ENCODE results near the gene EDC3. TPM values are rescaled to one million over a fixed set of nuclear protein-coding genes. Genes with fewer than 3 reads are reported as not detected.
"Not testable (repeated sequence)": the region's sequence is repeated elsewhere in the genome, so short reads cannot be mapped to it uniquely, and the experiment has no call there.

The EDC3 gene
- total RNA-seq, 1 donor from 2014 or later = 58.4 TPM

- H3K9me3 Mint-ChIP-seq = no peaks in the 10 kb centered on the region
- H3K36me3 Mint-ChIP-seq (ENCODE audit: low read depth) = peaks cover 40% of the 10 kb centered on the region
- intact Hi-C loops (cut with micrococcal nuclease) = loop anchor here (1.0 to 2.0 kb wide), 4 partner anchors 134 to 315 kb away; no protein-coding TSS in a partner anchor
Measured at GRCh38 chr15:74635228-74635627, 60.6 kb downstream of the EDC3 start.

GRCh38 chr15:74633781-74634180 is 62.0 kb downstream of the EDC3 start:
- intact Hi-C loops (cut with micrococcal nuclease) = loop anchor here (2.0 kb wide), 1 partner anchor 267 kb away; no protein-coding TSS in a partner anchor
- Mint-ChIP-seq H3K27me3 (ENCODE audit: insufficient read depth) (no peaks in the 10 kb centered on the region), H3K9me3 (no peaks in the 10 kb centered on the region), H3K36me3 (ENCODE audit: low read depth) (peaks cover 36% of the 10 kb centered on the region), H3K4me3 (no peak overlapping the region), H3K4me1 (ENCODE audit: low read depth) (peaks cover 11% of the 10 kb centered on the region), H3K27ac (no peak overlapping the region)
- DNase-seq (ENCODE audit: low spot score) = no peak

More at GRCh38 chr15:74635228-74635627, 60.6 kb downstream of the EDC3 start:
- Mint-ChIP-seq H3K4me3 (no peak overlapping the region), H3K27ac (no peak overlapping the region), H3K27me3 (ENCODE audit: insufficient read depth) (no peaks in the 10 kb centered on the region), H3K4me1 (ENCODE audit: low read depth) (peaks cover 11% of the 10 kb centered on the region)
- DNase-seq (ENCODE audit: low spot score) = peak; percentile 61

- H3K4me1 Mint-ChIP-seq (ENCODE audit: low read depth) = peaks cover 16% of the 10 kb centered on the region
- H3K27ac Mint-ChIP-seq = no peak overlapping the region
- H3K4me3 Mint-ChIP-seq = no peak overlapping the region
- intact Hi-C loops (cut with micrococcal nuclease) = loop anchor here (1.0 kb wide), 2 partner anchors 11 to 259 kb away; no protein-coding TSS in a partner anchor
- no peaks in the 10 kb centered on the region for H3K27me3 Mint-ChIP-seq (ENCODE audit: insufficient read depth)
- peaks cover 36% of the 10 kb centered on the region for H3K36me3 Mint-ChIP-seq (ENCODE audit: low read depth)
- H3K9me3 Mint-ChIP-seq = no peaks in the 10 kb centered on the region
- DNase-seq (ENCODE audit: low spot score) = no peak
Measured at GRCh38 chr15:74632601-74633000, 63.2 kb downstream of the EDC3 start.

GRCh38 chr15:74631935-74632560 is 63.8 kb downstream of the EDC3 start:
- no peaks in the 10 kb centered on the region for H3K27me3 Mint-ChIP-seq (ENCODE audit: insufficient read depth)
- DNase-seq (ENCODE audit: low spot score) = peak; percentile 40
- H3K36me3 Mint-ChIP-seq (ENCODE audit: low read depth) = peaks cover 36% of the 10 kb centered on the region
- intact Hi-C loops (cut with micrococcal nuclease) = loop anchor here (1.0 kb wide), 2 partner anchors 11 to 259 kb away; no protein-coding TSS in a partner anchor
- no peaks in the 10 kb centered on the region for H3K9me3 Mint-ChIP-seq
- no peak overlapping the region for H3K27ac Mint-ChIP-seq
- H3K4me1 Mint-ChIP-seq (ENCODE audit: low read depth) = peaks cover 21% of the 10 kb centered on the region
- no peak overlapping the region for H3K4me3 Mint-ChIP-seq

GRCh38 chr15:74631408-74631807 is 64.4 kb downstream of the EDC3 start:
- peaks cover 21% of the 10 kb centered on the region for H3K4me1 Mint-ChIP-seq (ENCODE audit: low read depth)
- DNase-seq (ENCODE audit: low spot score) = no peak
- no peak overlapping the region for H3K4me3 Mint-ChIP-seq
- H3K9me3 Mint-ChIP-seq = no peaks in the 10 kb centered on the region
- no peak overlapping the region for H3K27ac Mint-ChIP-seq
- peaks cover 34% of the 10 kb centered on the region for H3K36me3 Mint-ChIP-seq (ENCODE audit: low read depth)
- no peaks in the 10 kb centered on the region for H3K27me3 Mint-ChIP-seq (ENCODE audit: insufficient read depth)
- intact Hi-C loops (cut with micrococcal nuclease) = no loop called here

- Mint-ChIP-seq H3K4me1 (ENCODE audit: low read depth) (peaks cover 21% of the 10 kb centered on the region), H3K9me3 (no peaks in the 10 kb centered on the region), H3K27ac (no peak overlapping the region), H3K4me3 (no peak overlapping the region), H3K27me3 (ENCODE audit: insufficient read depth) (no peaks in the 10 kb centered on the region), H3K36me3 (ENCODE audit: low read depth) (peaks cover 30% of the 10 kb centered on the region)
- no peak for DNase-seq (ENCODE audit: low spot score)
- intact Hi-C loops (cut with micrococcal nuclease) = no loop called here
Measured at GRCh38 chr15:74631087-74631385, 64.8 kb downstream of the EDC3 start.

GRCh38 chr15:74630284-74631086 is 65.3 kb downstream of the EDC3 start:
- H3K36me3 Mint-ChIP-seq (ENCODE audit: low read depth) = peaks cover 31% of the 10 kb centered on the region
- H3K4me3 Mint-ChIP-seq = no peak overlapping the region
- H3K4me1 Mint-ChIP-seq (ENCODE audit: low read depth) = peaks cover 17% of the 10 kb centered on the region
- intact Hi-C loops (cut with micrococcal nuclease) = no loop called here
- H3K27ac Mint-ChIP-seq = no peak overlapping the region
- H3K27me3 Mint-ChIP-seq (ENCODE audit: insufficient read depth) = no peaks in the 10 kb centered on the region
- no peak for DNase-seq (ENCODE audit: low spot score)
- no peaks in the 10 kb centered on the region for H3K9me3 Mint-ChIP-seq

- H3K27me3 Mint-ChIP-seq (ENCODE audit: insufficient read depth); H3K27ac Mint-ChIP-seq; H3K4me3 Mint-ChIP-seq; H3K9me3 Mint-ChIP-seq; DNase-seq (ENCODE audit: low spot score); intact Hi-C loops (cut with micrococcal nuclease): not testable (repeated sequence)
- Mint-ChIP-seq H3K36me3 (ENCODE audit: low read depth) (peaks cover 30% of the 10 kb centered on the region), H3K4me1 (ENCODE audit: low read depth) (peaks cover 12% of the 10 kb centered on the region)
Measured at GRCh38 chr15:74629696-74630095, 66.1 kb downstream of the EDC3 start.

- intact Hi-C loops (cut with micrococcal nuclease) = no loop called here
- Mint-ChIP-seq H3K9me3 (no peaks in the 10 kb centered on the region), H3K36me3 (ENCODE audit: low read depth) (peaks cover 31% of the 10 kb centered on the region), H3K27ac (no peak overlapping the region), H3K4me3 (no peak overlapping the region), H3K27me3 (ENCODE audit: insufficient read depth) (no peaks in the 10 kb centered on the region), H3K4me1 (ENCODE audit: low read depth) (peaks cover 10% of the 10 kb centered on the region)
- no peak for DNase-seq (ENCODE audit: low spot score)
Measured at GRCh38 chr15:74628949-74629348, 66.9 kb downstream of the EDC3 start.

GRCh38 chr15:74628199-74628598 is 67.6 kb downstream of the EDC3 start:
- no peak overlapping the region for H3K4me3 Mint-ChIP-seq
- peaks cover 10% of the 10 kb centered on the region for H3K4me1 Mint-ChIP-seq (ENCODE audit: low read depth)
- no peaks in the 10 kb centered on the region for H3K9me3 Mint-ChIP-seq
- intact Hi-C loops (cut with micrococcal nuclease) = no loop called here
- no peak overlapping the region for H3K27ac Mint-ChIP-seq
- no peak for DNase-seq (ENCODE audit: low spot score)
- H3K36me3 Mint-ChIP-seq (ENCODE audit: low read depth) = peaks cover 33% of the 10 kb centered on the region
- H3K27me3 Mint-ChIP-seq (ENCODE audit: insufficient read depth) = no peaks in the 10 kb centered on the region

- Mint-ChIP-seq H3K9me3 (no peaks in the 10 kb centered on the region), H3K4me1 (ENCODE audit: low read depth) (peaks cover 10% of the 10 kb centered on the region), H3K27ac (no peak overlapping the region), H3K4me3 (no peak overlapping the region), H3K27me3 (ENCODE audit: insufficient read depth) (no peaks in the 10 kb centered on the region), H3K36me3 (ENCODE audit: low read depth) (peaks cover 36% of the 10 kb centered on the region)
- DNase-seq (ENCODE audit: low spot score) = no peak
- intact Hi-C loops (cut with micrococcal nuclease) = no loop called here
Measured at GRCh38 chr15:74627766-74628165, 68.1 kb downstream of the EDC3 start.

GRCh38 chr15:74626752-74627692 is 68.8 kb downstream of the EDC3 start:
- H3K9me3 Mint-ChIP-seq = no peaks in the 10 kb centered on the region
- no peak overlapping the region for H3K27ac Mint-ChIP-seq
- H3K36me3 Mint-ChIP-seq (ENCODE audit: low read depth) = peaks cover 41% of the 10 kb centered on the region

More at GRCh38 chr15:74626752-74627692, 68.8 kb downstream of the EDC3 start:
- intact Hi-C loops (cut with micrococcal nuclease) = no loop called here
- H3K27me3 Mint-ChIP-seq (ENCODE audit: insufficient read depth) = no peaks in the 10 kb centered on the region
- no peak for DNase-seq (ENCODE audit: low spot score)
- H3K4me3 Mint-ChIP-seq = no peak overlapping the region
- peaks cover 10% of the 10 kb centered on the region for H3K4me1 Mint-ChIP-seq (ENCODE audit: low read depth)

Data from activated T-helper 1 cell treated with anti-CD3 and anti-CD28 coated beads, Interleukin-12 subunit alpha, Interleukin-12 subunit beta, Interleukin-2, Interleukin-4 antibody, amounts not matched to agents 30 ng/mL and 10 ng/mL and 1 ng/mL, durations not matched to agents 14 hours and 24 hours and 36 hours (primary cell).